SK-N-SH treated with all-trans-retinoic acid at 6 μM for 48 hours (cell line): ENCODE results near the gene PZP.

Experiments used
- BACH2 ChIP-seq: fragments of 250-450 bp; sonication (Bioruptor Pico); IDR thresholded peaks from 2 replicates; pipeline ENCODE4 v1.9.0; 2021; ENCODE audit warnings: mild to moderate bottlenecking, borderline replicate concordance
- CREB5 ChIP-seq: fragments of 250-450 bp; sonication (Bioruptor Pico); IDR thresholded peaks from 2 replicates; pipeline ENCODE4 v1.5.1; 2020; ENCODE audit warnings: low read depth, mild to moderate bottlenecking, moderate library complexity
- ISL1 ChIP-seq: fragments of 250-450 bp; sonication (Bioruptor Pico); IDR thresholded peaks from 2 replicates; pipeline ENCODE4 v2.1.2; 2022; ENCODE audit warnings: mild to moderate bottlenecking, moderate library complexity
- OSR1 ChIP-seq: fragments of 250-450 bp; sonication (Bioruptor Pico); IDR thresholded peaks from 2 replicates; pipeline ENCODE4 v1.8.0; 2022; ENCODE audit warnings: moderate library complexity, mild to moderate bottlenecking, inconsistent platforms
- RARB ChIP-seq: fragments of 250-450 bp; sonication (Bioruptor Pico); IDR thresholded peaks from 2 replicates; pipeline ENCODE4 v1.8.0; 2021; ENCODE audit warnings: mild to moderate bottlenecking, moderate library complexity
- TOX ChIP-seq: fragments of 250-450 bp; sonication (Bioruptor Pico); IDR thresholded peaks from 2 replicates; pipeline ENCODE4 v1.8.0; 2021; ENCODE audit warnings: mild to moderate bottlenecking, moderate library complexity, borderline replicate concordance
- TSHZ2 ChIP-seq: fragments of 250-450 bp; sonication (Bioruptor Pico); IDR thresholded peaks from 2 replicates; pipeline ENCODE4 v1.5.0; 2020; ENCODE audit warnings: mild to moderate bottlenecking, moderate library complexity
- ZFP3 ChIP-seq: fragments of 250-450 bp; sonication (Bioruptor Pico); IDR thresholded peaks from 2 replicates; pipeline ENCODE4 v1.5.0; 2020; ENCODE audit warnings: mild to moderate bottlenecking, moderate library complexity
- ZFP30 ChIP-seq: fragments of 450-650 bp; formaldehyde crosslinking; IDR thresholded peaks from 2 replicates; pipeline ENCODE4 v1.5.0; 2022; ENCODE audit warnings: mild to moderate bottlenecking, moderate library complexity
- ZNF565 ChIP-seq: fragments of 450-650 bp; formaldehyde crosslinking; conservative IDR thresholded peaks from 2 replicates; pipeline ENCODE4 v1.5.0; 2020; ENCODE audit warnings: low read depth, mild to moderate bottlenecking, moderate library complexity
- ZNF70 ChIP-seq: fragments of 450-650 bp; formaldehyde crosslinking; IDR thresholded peaks from 2 replicates; pipeline ENCODE4 v1.5.0; 2020; ENCODE audit warnings: mild to moderate bottlenecking, moderate library complexity
- TF ChIP-seq, protein P1 (sequence below): fragments of 250-450 bp; sonication (Bioruptor Pico); IDR thresholded peaks from 2 replicates; pipeline ENCODE4 v1.8.0; 2020; ENCODE audit warnings: mild to moderate bottlenecking, moderate library complexity, borderline replicate concordance

DNA sequence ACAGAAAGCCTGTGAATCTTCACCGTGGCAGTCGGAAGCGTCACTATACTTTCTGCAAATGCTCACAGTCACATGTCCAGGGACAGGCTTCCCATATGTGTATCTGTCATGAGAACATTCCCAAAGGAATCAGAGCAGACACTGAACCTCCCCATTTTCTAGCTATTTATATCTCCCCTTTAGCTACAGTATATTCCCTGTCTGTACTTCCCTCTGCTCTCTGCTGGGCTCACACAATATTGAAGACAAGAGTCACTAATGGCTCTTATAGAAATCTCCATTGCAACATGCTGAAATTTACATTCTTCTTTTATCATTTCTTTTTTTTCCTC is 100.7 kb downstream of the PZP start:
- TF ChIP-seq, protein P1, sequence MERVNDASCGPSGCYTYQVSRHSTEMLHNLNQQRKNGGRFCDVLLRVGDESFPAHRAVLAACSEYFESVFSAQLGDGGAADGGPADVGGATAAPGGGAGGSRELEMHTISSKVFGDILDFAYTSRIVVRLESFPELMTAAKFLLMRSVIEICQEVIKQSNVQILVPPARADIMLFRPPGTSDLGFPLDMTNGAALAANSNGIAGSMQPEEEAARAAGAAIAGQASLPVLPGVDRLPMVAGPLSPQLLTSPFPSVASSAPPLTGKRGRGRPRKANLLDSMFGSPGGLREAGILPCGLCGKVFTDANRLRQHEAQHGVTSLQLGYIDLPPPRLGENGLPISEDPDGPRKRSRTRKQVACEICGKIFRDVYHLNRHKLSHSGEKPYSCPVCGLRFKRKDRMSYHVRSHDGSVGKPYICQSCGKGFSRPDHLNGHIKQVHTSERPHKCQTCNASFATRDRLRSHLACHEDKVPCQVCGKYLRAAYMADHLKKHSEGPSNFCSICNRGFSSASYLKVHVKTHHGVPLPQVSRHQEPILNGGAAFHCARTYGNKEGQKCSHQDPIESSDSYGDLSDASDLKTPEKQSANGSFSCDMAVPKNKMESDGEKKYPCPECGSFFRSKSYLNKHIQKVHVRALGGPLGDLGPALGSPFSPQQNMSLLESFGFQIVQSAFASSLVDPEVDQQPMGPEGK = no peak
- TF ChIP-seq CREB5 (CRISPR knock-in tag) (no peak), RARB (no peak), ZFP30 (no peak), ZFP3 (CRISPR knock-in tag) (no peak), BACH2 (no peak), OSR1 (no peak), TOX (CRISPR knock-in tag) (no peak), TSHZ2 (CRISPR knock-in tag) (no peak), ZNF70 (CRISPR knock-in tag) (no peak), ZNF565 (CRISPR knock-in tag) (no peak), ISL1 (CRISPR knock-in tag) (no peak)
